ENCODE data around the gene FBXO27.

The FBXO27 gene

DNA sequence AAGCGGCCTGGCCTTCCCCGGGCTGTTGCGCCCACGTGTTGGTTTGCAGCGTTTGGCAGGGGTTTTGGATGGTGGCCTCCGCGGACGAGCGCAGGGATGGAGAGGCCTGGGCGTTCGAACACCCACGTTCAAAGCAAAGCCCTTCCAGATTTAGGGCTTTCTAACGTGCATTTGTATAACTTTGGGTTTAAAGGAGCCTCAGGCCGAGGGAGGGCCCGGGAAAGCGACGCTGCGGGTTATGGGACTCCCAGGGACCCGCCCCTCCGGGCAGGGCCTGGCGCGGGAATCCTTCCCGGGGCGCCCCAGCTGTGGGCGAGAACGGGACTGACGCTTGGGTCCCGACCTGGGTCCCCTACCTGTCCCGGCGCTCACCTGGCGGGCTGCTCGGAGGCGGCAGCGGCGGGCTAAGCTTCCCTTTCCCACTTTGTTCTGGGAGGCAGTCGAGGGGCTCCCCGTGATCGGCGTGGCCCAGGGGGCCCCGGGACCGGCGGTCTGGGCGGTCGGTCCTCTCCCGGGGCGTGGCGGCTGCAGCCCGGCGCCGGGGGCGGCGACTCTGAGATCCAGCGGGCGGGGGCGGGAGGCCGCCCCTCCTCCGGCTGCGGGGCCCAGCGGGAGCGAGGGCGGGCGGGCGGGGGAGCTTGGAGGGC is 57.0 kb downstream of the FBXO27 start, which contains the start of gene FBXO17:
TSS of gene FBXO17 (minus strand) at position 529 of the 647 bp plus-strand sequence. CDS start 25,423 bp downstream, outside the sequence.
- Histone ChIP-seq H3K36me3 (ENCODE audit: insufficient read depth, low read length) (no peaks in the 10 kb centered on the region), H3K9me3 (ENCODE audit: insufficient read depth, low read depth, low read length) (no peaks in the 10 kb centered on the region), H3F3A (ENCODE audit: low read depth) (no peaks in the 10 kb centered on the region), H4K20me1 (ENCODE audit: insufficient read depth, low read length, poor library complexity, severe bottlenecking) (no peaks in the 10 kb centered on the region), H3K9me2 (replicated peaks; ENCODE audit: low read depth, low read length) (no peaks in the 10 kb centered on the region), H3K4me1 (ENCODE audit: insufficient read depth, low read length, poor library complexity, severe bottlenecking) (no peaks in the 10 kb centered on the region), H3K4me2 (ENCODE audit: low read depth, low read length, poor library complexity, severe bottlenecking) (no peak within 1 kb of the TSS), H2AFZ (ENCODE audit: low read length) (no peak within 1 kb of the TSS), H3K79me2 (ENCODE audit: insufficient read depth, low read length) (no peaks in the 10 kb centered on the region), H3K9ac (ENCODE audit: low read depth, low read length, poor library complexity, severe bottlenecking) (no peak within 1 kb of the TSS), H3K4me3 (ENCODE audit: low read length, poor library complexity, severe bottlenecking) (no peak within 1 kb of the TSS), H3K27me3 (ENCODE audit: insufficient read depth, low read length, poor library complexity, severe bottlenecking) (no peaks in the 10 kb centered on the region)
- TF ChIP-seq EZH2phosphoT487 (IDR thresholded peaks at IDR 0.05; ENCODE audit: borderline replicate concordance) (no peak), CTCF (conservative IDR thresholded peaks at IDR 0.05; ENCODE audit: low read length) (no peak)

DNA sequence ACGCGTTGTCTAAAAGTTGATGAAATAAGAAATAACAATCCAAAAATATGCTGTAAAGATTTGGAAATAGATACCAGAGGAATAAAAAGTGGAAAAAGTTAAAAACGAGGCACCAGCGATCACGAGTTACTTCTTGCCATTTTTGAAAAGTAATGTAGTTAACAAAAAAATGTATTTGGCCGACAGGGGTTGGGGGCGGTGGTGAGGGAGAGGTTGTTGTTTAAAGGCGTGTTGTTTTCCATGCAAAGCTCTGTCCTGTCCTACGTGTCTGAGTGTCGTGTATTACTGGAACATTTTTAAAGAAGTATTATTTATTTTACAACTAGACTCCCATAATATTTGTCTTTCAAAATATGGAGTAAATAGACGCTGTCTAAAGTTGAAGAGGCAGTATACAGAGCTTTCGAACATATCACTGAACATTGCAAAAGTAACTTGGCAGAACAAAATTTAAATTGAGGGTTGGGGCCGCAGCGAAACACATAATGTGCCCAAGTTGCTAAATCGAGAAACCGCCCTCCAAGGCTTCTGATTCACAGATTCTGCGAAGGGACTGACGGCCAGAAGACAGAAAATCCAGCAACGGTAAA is 57.6 kb downstream of the FBXO27 start:
- Histone ChIP-seq H3K79me2 (ENCODE audit: insufficient read depth, low read length) (no peaks in the 10 kb centered on the region), H3K4me1 (ENCODE audit: insufficient read depth, low read length, poor library complexity, severe bottlenecking) (no peaks in the 10 kb centered on the region), H3K9me2 (replicated peaks; ENCODE audit: low read depth, low read length) (no peaks in the 10 kb centered on the region), H3K9ac (ENCODE audit: low read depth, low read length, poor library complexity, severe bottlenecking) (no peak overlapping the region), H4K20me1 (ENCODE audit: insufficient read depth, low read length, poor library complexity, severe bottlenecking) (no peaks in the 10 kb centered on the region), H3K9me3 (ENCODE audit: insufficient read depth, low read depth, low read length) (no peaks in the 10 kb centered on the region), H3F3A (ENCODE audit: low read depth) (no peaks in the 10 kb centered on the region), H2AFZ (ENCODE audit: low read length) (no peak overlapping the region), H3K4me3 (ENCODE audit: low read length, poor library complexity, severe bottlenecking) (no peak overlapping the region), H3K27me3 (ENCODE audit: insufficient read depth, low read length, poor library complexity, severe bottlenecking) (no peaks in the 10 kb centered on the region), H3K4me2 (ENCODE audit: low read depth, low read length, poor library complexity, severe bottlenecking) (no peak overlapping the region), H3K36me3 (ENCODE audit: insufficient read depth, low read length) (no peaks in the 10 kb centered on the region)
- no peak for TF ChIP-seq EZH2phosphoT487 (IDR thresholded peaks at IDR 0.05; ENCODE audit: borderline replicate concordance)
- TF ChIP-seq CTCF (conservative IDR thresholded peaks at IDR 0.05; ENCODE audit: low read length), result no peak

Data from Loucy (cell line).